Measurements from ENCODE around the gene PNMA6E.

GRCh38 chrX:153441981-153442380 lies 40.8 kb upstream of the PNMA6E start:
- no peak for TF ChIP-seq EZH2 (IDR thresholded peaks at IDR 0.05)
- TF ChIP-seq POLR2AphosphoS5 (IDR thresholded peaks at IDR 0.05; ENCODE audit: borderline replicate concordance, low read depth, low read length): no peak

All from SK-N-MC (cell line).